Urothelium cell line (cell line): Measurements from ENCODE around the gene PTGES.

Source experiments
- DNase-seq: peaks from one replicate; pipeline ENCODE4 v3.0.0; 2011; ENCODE audit warnings: low spot score, mixed read lengths
- FAIRE-seq: peaks from 2 replicates; lab custom pipeline; 2011; peaks lifted over from hg19 to GRCh38; lab: Jason Lieb, UNC

PTGES gene

DNA sequence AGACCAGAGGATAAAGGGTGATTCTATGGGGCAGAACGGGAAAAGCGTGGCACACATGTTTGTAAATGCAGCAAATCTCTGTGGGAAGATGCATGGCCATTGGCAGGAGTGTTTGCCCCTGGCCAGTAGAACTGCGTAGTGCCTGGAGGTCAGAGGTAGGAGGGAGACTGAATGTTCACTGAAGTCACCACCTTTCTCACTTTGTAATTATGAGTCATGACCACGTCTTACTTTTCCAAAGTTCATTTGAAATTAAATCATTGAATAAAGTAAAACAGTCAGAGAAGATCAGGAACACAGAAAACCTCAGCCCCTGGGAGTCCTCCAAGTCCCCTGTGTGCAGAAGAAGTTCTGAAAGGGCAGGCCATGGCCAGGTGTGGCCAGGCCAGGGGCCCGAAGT lies 4.6 kb downstream of the PTGES start:
- FAIRE-seq (no peak), DNase-seq (no peak)

- DNase-seq (no peak), FAIRE-seq (no peak)
Measured at GRCh38 chr9:129746092-129746777, 6.6 kb downstream of the PTGES start.

DNA sequence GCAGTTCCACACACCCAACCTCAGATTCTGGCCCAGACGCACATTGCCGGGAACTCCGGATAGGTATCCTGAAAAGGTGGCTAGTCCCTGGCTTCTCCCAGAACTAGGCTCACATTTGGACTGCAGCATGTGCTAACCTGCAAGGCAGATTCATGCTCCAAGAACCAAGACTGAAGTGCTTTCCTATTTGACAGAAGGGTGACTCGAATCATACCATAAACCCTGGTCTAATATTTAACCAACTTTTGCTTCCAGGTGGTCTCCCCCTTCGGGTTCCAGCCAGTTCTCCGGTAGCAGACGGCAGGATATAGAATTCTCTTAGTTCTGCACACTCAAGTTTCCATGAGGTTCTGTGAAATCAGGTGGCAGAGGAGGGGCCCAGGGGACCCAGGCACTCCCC lies 7.6 kb downstream of the PTGES start:
- no peak for FAIRE-seq
- DNase-seq, result no peak

DNA sequence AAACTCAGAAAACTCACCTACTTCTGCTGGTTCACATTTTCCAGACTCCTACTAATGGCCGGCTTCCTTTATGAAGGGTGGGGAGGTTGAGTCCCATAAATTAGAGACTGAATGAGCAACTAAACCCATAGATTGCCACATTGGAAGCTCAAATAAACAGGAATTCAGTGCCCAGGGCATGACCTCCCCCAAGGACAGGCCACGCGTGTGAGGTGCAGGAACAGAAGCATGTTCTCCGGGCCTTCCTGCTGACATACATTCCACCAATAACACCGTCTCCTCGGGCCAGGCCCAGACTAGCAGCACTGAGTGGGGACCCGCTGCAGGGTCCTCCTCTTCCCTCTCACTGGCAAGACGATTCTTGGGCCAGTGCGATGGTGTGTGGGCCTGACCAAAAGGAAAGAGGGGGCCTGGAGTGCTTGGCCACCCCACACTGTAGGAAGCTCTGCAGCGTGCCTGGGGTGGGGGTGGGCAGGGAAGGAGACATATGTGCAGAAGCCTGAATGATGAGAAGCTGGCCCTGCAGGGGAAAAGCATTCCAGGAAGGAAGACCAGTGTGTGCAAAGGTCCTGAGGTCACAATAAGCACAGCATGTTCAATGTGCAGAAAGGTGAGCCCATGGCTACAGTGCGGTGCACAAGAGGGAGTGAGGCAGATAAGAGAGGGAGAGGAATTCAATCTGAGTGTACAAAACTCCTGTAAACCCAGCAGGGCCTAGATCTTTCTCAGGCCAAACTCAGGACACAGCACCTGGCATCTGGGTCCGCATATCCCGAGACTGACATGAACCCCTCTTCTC lies 12.0 kb downstream of the PTGES start:
- no peak for DNase-seq
- no peak for FAIRE-seq

DNA sequence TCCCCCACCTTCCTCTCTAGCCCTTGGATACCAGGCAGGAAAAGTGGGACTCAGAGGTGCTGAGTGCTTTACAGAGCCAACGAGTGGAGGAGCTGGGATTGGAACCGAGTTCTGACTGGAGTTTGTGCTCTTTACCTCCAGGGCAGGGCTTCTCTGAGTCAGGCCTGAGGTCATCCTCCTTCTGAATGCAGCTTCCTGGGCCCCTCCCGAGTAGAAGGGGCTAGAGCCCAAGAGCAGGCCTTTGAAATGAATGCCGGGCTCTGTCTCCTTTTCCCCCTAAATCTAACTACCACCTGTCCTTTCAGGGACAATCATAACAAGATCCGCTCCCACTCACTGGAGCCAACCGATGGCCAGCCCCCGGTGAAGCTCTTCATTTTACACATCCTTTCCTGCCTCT lies 12.7 kb downstream of the PTGES start:
- DNase-seq, result no peak
- FAIRE-seq, result no peak

DNA sequence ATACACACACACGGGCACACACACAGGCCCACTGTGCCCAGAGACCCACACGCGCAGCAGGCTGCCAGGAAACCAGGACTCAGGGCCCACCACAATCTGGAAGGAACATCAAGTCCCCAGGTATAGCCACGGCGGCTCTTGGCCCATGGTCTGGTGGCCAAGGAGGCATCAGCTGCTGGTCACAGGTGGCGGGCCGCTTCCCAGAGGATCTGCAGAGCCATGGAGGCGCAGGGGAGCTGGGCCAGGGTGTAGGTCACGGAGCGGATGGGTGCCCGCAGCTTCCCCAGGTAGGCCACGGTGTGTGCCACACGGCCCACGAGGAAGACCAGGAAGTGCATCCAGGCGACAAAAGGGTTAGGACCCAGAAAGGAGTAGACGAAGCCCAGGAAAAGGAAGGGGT lies 13.4 kb downstream of the PTGES start:
- no peak for DNase-seq
- no peak for FAIRE-seq

DNA sequence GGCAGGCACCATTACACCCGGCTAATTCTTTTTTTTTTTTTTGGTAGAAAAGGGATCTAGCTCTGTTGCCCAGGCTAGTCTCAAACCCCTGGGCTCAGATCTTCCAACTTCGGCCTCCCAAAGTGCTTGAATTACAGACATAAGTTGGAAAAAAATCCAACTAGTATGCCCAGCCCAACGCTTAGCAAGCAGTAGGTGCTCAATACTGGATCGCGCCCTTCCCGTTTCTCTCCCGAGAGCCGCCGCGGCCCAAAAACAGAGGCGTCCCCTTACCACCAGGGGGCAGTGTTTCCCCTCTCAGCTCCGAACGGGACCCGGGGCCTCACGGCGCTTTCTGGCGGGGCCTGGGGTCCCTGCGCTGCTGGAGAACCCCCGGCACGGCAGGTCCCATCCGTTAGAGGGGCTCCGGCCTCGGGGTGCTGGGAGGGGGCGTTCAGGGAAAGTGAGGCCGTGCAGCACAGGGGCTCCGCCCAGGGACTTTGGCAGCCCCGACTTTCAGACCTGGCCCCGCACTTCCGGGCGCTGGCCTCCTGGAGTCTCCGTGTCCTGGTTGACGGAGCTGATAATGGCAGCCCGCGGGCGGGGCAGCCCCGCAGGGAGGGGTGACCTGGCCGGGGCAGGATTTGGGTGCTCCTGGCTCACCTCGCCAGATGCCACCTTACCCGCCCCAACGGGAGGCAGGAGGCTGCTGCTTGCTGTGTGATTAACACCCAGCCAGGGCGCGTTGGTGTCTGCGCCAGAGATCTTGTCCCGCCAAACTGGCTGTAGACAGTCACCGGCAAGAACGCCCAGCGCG lies 15.2 kb downstream of the PTGES start:
- DNase-seq, result peak; percentile 88

DNA sequence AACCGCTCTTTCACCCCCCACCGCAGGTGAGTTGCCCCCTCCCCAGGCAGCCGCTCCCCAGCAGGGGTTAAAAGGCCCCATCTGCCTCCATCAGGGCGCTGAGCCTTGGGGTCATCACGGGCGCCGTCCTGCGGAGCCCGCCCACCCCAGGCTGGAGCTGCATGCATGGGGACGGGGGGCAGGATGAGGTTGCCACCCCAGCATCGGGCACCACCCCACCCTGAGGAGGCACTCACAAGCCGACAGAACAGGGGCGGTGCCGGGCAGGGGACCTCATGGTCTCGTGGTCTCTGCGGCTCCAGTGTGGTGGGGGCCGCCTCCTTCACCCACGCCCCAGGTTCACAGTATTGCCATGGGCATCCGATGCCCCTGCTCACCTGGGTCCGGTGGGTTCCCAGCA lies 16.5 kb downstream of the PTGES start:
- FAIRE-seq, result no peak

More for the DNA sequence above, 15.2 kb downstream of the PTGES start:
- no peak for FAIRE-seq

DNA sequence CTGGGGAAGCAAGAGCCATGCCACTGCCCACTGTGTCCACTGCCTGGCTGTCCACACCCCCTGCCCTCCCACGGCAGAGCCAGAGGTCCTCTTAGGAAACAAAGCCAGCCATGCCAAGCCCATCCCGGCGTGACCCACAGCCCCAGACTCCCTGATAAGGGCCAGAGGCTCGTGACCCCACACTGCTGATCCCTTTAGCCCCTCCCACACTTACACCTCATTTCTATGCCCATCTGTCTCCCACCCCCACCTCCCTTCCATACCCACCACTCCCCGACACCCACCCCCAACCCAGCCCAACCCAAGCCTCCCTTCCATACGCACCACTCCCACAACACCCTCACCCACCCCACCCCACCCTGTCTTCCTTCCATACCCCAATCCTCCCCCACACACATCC lies 17.3 kb downstream of the PTGES start:
- FAIRE-seq (no peak), DNase-seq (no peak)

More for the DNA sequence above, 16.5 kb downstream of the PTGES start:
- no peak for DNase-seq

GRCh38 chr9:129733632-129733953 lies 19.2 kb downstream of the PTGES start:
- DNase-seq (no peak), FAIRE-seq (no peak)

DNA sequence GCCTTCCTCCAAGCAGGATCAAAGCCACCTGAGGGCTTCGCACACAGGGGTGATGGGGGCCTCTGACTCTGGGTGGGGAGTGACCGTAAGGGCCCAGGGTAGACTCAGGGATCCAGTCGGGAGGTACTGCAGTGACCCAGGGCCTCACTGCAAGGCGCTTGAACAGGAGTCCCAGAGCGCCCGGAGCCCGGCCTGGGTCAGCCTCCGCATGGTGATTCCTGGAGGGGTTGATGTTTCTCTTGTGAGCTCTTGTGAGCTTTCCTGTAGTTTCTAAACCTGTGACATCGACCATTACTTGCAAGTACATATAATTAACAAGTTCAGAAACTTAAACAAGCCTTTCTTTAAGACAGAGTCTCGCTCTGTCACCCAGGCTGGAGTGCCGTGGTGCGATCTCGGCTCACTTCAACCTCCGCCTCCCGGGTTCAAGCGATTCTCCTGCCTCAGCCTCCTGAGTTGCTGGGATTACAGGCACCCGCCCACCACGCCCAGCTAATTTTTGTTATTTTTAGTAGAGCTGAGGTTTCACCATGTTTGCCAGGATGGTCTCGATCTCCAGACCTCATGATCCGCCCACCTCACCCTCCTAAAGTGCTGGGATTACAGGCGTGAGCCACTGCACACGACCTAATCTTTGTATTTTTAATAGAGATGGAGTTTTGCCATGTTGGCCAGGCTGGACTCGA lies 19.8 kb downstream of the PTGES start:
- no peak for FAIRE-seq

GRCh38 chr9:129732100-129732499 lies 20.7 kb downstream of the PTGES start:
- DNase-seq (no peak), FAIRE-seq (no peak)

More for the DNA sequence above, 19.8 kb downstream of the PTGES start:
- no peak for DNase-seq

- no peak for FAIRE-seq
- no peak for DNase-seq
Measured at GRCh38 chr9:129731477-129732085, 21.3 kb downstream of the PTGES start.

- FAIRE-seq, result no peak
- DNase-seq, result no peak
Measured at GRCh38 chr9:129728744-129729143, 24.1 kb downstream of the PTGES start.

DNA sequence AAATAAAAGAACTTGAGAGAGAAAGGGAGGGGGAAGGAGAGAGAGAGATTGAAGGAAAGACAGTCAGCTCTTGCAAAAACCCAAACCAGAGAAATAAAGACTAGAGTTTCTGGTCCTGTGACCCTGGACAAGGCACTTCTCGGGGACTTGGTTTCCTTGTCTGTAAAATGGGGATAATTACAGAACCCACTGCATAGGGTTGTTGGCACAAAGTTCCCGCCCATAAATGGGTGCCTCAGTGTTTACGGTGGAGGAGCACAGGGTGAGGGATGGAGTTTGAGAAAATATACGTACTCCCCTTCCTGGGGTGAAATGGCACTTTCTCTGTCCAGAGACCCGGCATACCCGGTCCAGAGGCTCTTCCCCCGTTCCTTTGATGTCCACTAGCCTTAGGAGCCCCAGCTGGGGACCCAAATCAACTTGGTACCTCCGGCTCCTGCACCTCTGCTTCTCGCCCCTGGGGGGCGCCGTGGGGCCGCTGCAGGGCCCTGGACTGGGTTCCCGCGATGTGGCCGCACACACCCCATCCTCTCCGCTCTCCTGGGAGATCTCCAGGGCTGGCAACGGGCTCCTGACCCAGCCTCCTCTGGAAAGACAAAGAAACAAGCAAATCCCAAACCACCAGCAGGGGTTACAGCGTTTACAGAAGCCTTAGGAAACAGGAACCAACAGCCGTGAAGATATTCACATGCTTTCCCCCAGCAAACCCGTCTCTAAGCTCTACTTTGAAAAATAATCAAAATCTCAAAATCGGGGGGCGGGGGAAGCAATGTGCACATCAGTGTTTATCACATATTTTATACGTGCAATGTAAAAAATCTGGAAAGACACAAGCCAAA lies 26.3 kb downstream of the PTGES start:
- no peak for FAIRE-seq

DNA sequence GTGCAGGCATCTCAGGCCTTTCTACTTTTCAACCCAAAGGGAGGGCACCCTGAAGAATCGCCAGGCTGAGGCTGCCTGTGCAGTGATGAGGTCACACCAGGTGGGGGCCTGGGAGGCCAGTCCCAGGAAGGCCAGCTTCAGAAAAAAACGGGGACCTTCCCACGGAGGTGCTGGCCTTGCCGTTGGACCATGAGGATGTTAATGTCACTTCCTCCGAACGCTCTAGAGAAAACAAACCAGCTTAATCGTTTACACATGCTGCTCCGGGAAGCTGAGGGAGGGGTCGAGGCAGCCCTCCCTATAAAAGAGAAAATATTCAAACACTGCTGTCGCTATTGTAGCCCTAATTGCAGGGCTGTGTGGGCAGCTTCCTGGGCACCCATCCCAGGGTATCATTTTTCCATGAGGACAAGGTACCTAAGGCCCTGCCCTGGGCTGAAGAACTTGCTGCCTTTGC lies 27.0 kb downstream of the PTGES start:
- FAIRE-seq (no peak), DNase-seq (no peak)

More for the DNA sequence above, 26.3 kb downstream of the PTGES start:
- peak; percentile 89 for DNase-seq

DNA sequence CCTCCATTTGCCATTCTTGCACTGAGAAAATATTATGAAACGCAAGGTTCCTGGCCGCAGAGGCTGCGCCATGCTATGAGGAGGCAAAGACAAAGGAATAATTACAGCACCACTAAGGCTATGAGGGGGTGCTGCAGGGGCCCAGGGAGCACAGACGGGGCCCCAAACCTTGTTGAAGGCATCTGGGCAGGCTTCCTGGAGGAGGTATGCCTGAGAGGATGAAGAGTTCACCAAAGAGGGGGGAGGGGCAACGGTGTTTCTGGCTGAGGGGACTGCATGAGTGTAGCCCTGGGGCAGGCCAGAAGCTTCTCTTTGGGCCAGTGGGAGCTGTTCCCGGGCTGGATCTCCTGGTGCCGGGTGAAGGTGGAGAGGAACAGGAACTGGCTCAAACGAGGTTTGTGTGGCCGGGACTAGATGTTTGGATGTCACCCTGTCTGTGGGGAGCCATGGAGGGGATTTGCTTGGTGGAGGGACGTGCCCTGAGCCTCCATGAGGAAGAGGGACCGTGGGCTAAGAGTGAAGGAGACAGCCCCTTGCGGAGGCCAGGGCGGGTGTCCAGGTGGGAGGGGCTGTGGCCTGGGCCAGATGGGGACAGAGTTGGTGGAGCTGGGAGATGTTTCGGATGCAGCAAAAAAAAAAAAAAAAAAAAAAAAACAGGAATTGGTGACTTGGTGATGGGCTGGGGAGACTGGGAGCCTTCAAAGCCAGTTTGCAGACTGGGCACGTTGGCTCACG lies 28.2 kb downstream of the PTGES start:
- DNase-seq (no peak), FAIRE-seq (no peak)

DNA sequence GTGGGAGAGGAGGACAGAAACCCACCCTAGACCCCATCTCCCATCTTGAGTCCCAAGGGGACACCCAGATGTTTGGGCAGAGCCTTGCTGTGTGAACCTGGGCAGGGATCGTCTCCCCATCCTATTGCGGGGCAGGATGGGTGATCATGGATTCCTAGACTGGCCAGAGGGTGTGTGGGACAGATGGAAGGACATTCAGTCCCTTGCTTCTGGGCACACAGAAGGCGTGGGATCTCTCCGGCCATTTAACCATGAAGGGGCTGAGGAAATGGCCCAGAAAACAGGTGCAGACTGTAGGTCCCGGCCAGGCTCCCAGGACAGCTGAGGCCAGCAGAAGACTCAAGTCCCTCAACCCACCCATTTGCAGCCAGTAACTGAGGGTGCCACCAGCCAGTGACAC lies 29.9 kb downstream of the PTGES start:
- FAIRE-seq, result no peak
- DNase-seq, result no peak
